ENCODE results near the gene DSPP.
"Not testable (repeated sequence)": the region's sequence is repeated elsewhere in the genome, so short reads cannot be mapped to it uniquely, and the experiment has no call there.

The DSPP gene

GRCh38 chr4:87608229-87608628, at the start of gene DSPP:
DSPP (plus strand) TSS chr4:87608529; CDS start chr4:87610909, 2,380 bp downstream.
- no peak for DNase-seq

- DNase-seq: no peak
Observed at GRCh38 chr4:87559090-87559837, 49.1 kb upstream of the DSPP start.

- DNase-seq: no peak
Observed at GRCh38 chr4:87560802-87561201, 47.5 kb upstream of the DSPP start.

GRCh38 chr4:87565746-87566145, 42.6 kb upstream of the DSPP start:
- no peak for DNase-seq

GRCh38 chr4:87566276-87566675, 42.1 kb upstream of the DSPP start:
- no peak for DNase-seq

- no peak for DNase-seq
Observed at GRCh38 chr4:87567191-87567590, 41.1 kb upstream of the DSPP start.

- no peak for DNase-seq
Observed at GRCh38 chr4:87570290-87570805, 38.0 kb upstream of the DSPP start.

- DNase-seq: not testable (repeated sequence)
Observed at GRCh38 chr4:87574376-87574775, 34.0 kb upstream of the DSPP start.

- DNase-seq: no peak
Observed at GRCh38 chr4:87574996-87575395, 33.3 kb upstream of the DSPP start.

- no peak for DNase-seq
Observed at GRCh38 chr4:87575408-87575807, 32.9 kb upstream of the DSPP start.

- DNase-seq: no peak
Observed at GRCh38 chr4:87575983-87576382, 32.3 kb upstream of the DSPP start.

- DNase-seq: no peak
Observed at GRCh38 chr4:87579478-87579877, 28.9 kb upstream of the DSPP start.

- DNase-seq: no peak
Observed at GRCh38 chr4:87580057-87580456, 28.3 kb upstream of the DSPP start.

GRCh38 chr4:87584222-87584908, 24.0 kb upstream of the DSPP start:
- DNase-seq: no peak

GRCh38 chr4:87589531-87589930, 18.8 kb upstream of the DSPP start:
- DNase-seq: peak; percentile 69

GRCh38 chr4:87592124-87592523, 16.2 kb upstream of the DSPP start:
- no peak for DNase-seq

- no peak for DNase-seq
Observed at GRCh38 chr4:87601361-87601760, 7.0 kb upstream of the DSPP start.

GRCh38 chr4:87614292-87614890, 6.1 kb downstream of the DSPP start:
- DNase-seq: no peak

GRCh38 chr4:87616268-87616667, 7.9 kb downstream of the DSPP start:
- no peak for DNase-seq

GRCh38 chr4:87620086-87620485, 11.8 kb downstream of the DSPP start:
- no peak for DNase-seq

- DNase-seq: no peak
Observed at GRCh38 chr4:87620491-87620890, 12.2 kb downstream of the DSPP start.

GRCh38 chr4:87622303-87622702, 14.0 kb downstream of the DSPP start:
- no peak for DNase-seq

- DNase-seq: no peak
Observed at GRCh38 chr4:87624698-87625097, 16.4 kb downstream of the DSPP start.

GRCh38 chr4:87631668-87632067, 23.3 kb downstream of the DSPP start:
- no peak for DNase-seq

Data from amniotic stem cell (primary cell).